Right renal pelvis (tissue), 4 donors: ENCODE measurements around the gene DRD4. TPM values are rescaled to one million over a fixed set of nuclear protein-coding genes. Genes with fewer than 3 reads are reported as not detected.
"Not testable (repeated sequence)": the region's sequence is repeated elsewhere in the genome, so short reads cannot be mapped to it uniquely, and the experiment has no call there.

Experiments used
- DNase-seq, 4 donors: peaks; one replicate each; pipeline ENCODE4 v3.0.0-alpha.2; 2013; ENCODE audit warnings: low read depth in 4 of 4, low spot score in 3 of 4, missing footprints in 1 of 4
- polyA plus RNA-seq, 4 donors: library from polyadenylated mRNA; unstranded; fragments of 120-200 nt; gene quantifications; one replicate each; pipeline ENCODE4 v1.2.1, GENCODE V29; 2013; ENCODE audit not compliant: insufficient read length in 4 of 4

Gene DRD4
- polyA plus RNA-seq, 4 donors: 1.7 to 5.7 (median 2.1) TPM

GRCh38 chr11:665704-666281 is 28.7 kb downstream of the DRD4 start:
- DNase-seq: no peak

- DNase-seq: no peak
Observed at GRCh38 chr11:673866-674265, 36.8 kb downstream of the DRD4 start.

- DNase-seq: no peak
Observed at GRCh38 chr11:674406-674805, 37.3 kb downstream of the DRD4 start.

GRCh38 chr11:678297-678696 is 41.2 kb downstream of the DRD4 start:
- no peak for DNase-seq

GRCh38 chr11:679271-680207 is 42.5 kb downstream of the DRD4 start:
- DNase-seq: no peak

GRCh38 chr11:680476-680875 is 43.4 kb downstream of the DRD4 start:
- no peak for DNase-seq

GRCh38 chr11:680970-681369 is 43.9 kb downstream of the DRD4 start:
- no peak for DNase-seq

GRCh38 chr11:686451-687243 is 49.6 kb downstream of the DRD4 start:
- no peak for DNase-seq

GRCh38 chr11:687751-688150 is 50.7 kb downstream of the DRD4 start:
- no peak for DNase-seq

- DNase-seq: no peak
Observed at GRCh38 chr11:688681-689080, 51.6 kb downstream of the DRD4 start.

GRCh38 chr11:689625-690024 is 52.6 kb downstream of the DRD4 start:
- DNase-seq: no peak

GRCh38 chr11:690244-690643 is 53.2 kb downstream of the DRD4 start:
- DNase-seq: not testable (repeated sequence)

Other genes with a start within 250 kb of the DRD4 start
- 1 to 10 TPM; 4.0 to 7.4 (median 5.2) TPM for gene PKP3, start 243.1 kb upstream of the DRD4 start, polyA plus RNA-seq
- 10 to 100 TPM; 33.4 to 64.4 (median 36.7) TPM for gene SIGIRR, start 222.3 kb upstream of the DRD4 start, polyA plus RNA-seq
- 10 to 100 TPM in 1 of 4 donors, 1 to 10 TPM in 3; 7.8 to 12.7 (median 9.6) TPM for gene ANO9, start 195.3 kb upstream of the DRD4 start, polyA plus RNA-seq
- 10 to 100 TPM; 30.1 to 41.4 (median 32.5) TPM for gene PTDSS2, start 187.0 kb upstream of the DRD4 start, polyA plus RNA-seq
- gene RNH1, start 130.0 kb upstream of the DRD4 start, polyA plus RNA-seq: 100 to 1,000 TPM in 1 of 4 donors, 10 to 100 TPM in 3; 80.9 to 120 (median 86.6) TPM
- 10 to 100 TPM; 39.5 to 57.2 (median 41.2) TPM for gene HRAS, start 101.7 kb upstream of the DRD4 start, polyA plus RNA-seq
- gene LRRC56, start 99.7 kb upstream of the DRD4 start, polyA plus RNA-seq: 1 to 10 TPM; 3.3 to 5.2 (median 4.1) TPM
- 1 to 10 TPM; 2.8 to 5.9 (median 3.6) TPM for gene LMNTD2, start 76.5 kb upstream of the DRD4 start, polyA plus RNA-seq
- 10 to 100 TPM; 42.7 to 68.7 (median 45.2) TPM for gene RASSF7, start 76.3 kb upstream of the DRD4 start, polyA plus RNA-seq
- gene PHRF1, start 60.8 kb upstream of the DRD4 start, polyA plus RNA-seq: 10 to 100 TPM; 21.1 to 27.4 (median 21.9) TPM
- 10 to 100 TPM in 1 of 4 donors, 1 to 10 TPM in 3; 8.1 to 12.4 (median 8.4) TPM for gene IRF7, start 21.3 kb upstream of the DRD4 start, polyA plus RNA-seq
- 10 to 100 TPM; 31.8 to 49.2 (median 42.9) TPM for gene CDHR5, start 12.3 kb upstream of the DRD4 start, polyA plus RNA-seq
- 1 to 10 TPM; 1.2 to 3.5 (median 1.9) TPM for gene SCT, start 10.1 kb upstream of the DRD4 start, polyA plus RNA-seq
- gene DEAF1, start 58.0 kb downstream of the DRD4 start, polyA plus RNA-seq: 10 to 100 TPM; 36.3 to 55.9 (median 46.3) TPM
- 10 to 100 TPM; 37.4 to 45.2 (median 42.2) TPM for gene TMEM80, start 58.5 kb downstream of the DRD4 start, polyA plus RNA-seq
- 100 to 1,000 TPM in 3 of 4 donors, 10 to 100 TPM in 1; 94.5 to 147 (median 112) TPM for gene EPS8L2, start 69.0 kb downstream of the DRD4 start, polyA plus RNA-seq
- gene TALDO1, start 110.2 kb downstream of the DRD4 start, polyA plus RNA-seq: 100 to 1,000 TPM; 132 to 146 (median 135) TPM
- gene GATD1, start 140.2 kb downstream of the DRD4 start, polyA plus RNA-seq: 10 to 100 TPM; 70.9 to 97.2 (median 74.7) TPM
- under 1 TPM; 0.36 to 0.96 (median 0.54) TPM for gene CEND1, start 152.8 kb downstream of the DRD4 start, polyA plus RNA-seq
- 10 to 100 TPM; 14.3 to 19.3 (median 14.7) TPM for gene SLC25A22, start 161.0 kb downstream of the DRD4 start, polyA plus RNA-seq
- gene PIDD1, start 168.0 kb downstream of the DRD4 start, polyA plus RNA-seq: 10 to 100 TPM in 1 of 4 donors, 1 to 10 TPM in 3; 7.5 to 14.9 (median 8.7) TPM
- gene RPLP2, start 172.7 kb downstream of the DRD4 start, polyA plus RNA-seq: 1,000 to 10,000 TPM in 2 of 4 donors, 100 to 1,000 TPM in 2; 857 to 1,329 (median 1,011) TPM
- gene PNPLA2, start 181.6 kb downstream of the DRD4 start, polyA plus RNA-seq: 10 to 100 TPM; 49.8 to 83.4 (median 57.7) TPM
- 10 to 100 TPM; 11.5 to 20.7 (median 13.0) TPM for gene CRACR2B, start 190.7 kb downstream of the DRD4 start, polyA plus RNA-seq
- 100 to 1,000 TPM; 194 to 242 (median 203) TPM for gene CD151, start 195.7 kb downstream of the DRD4 start, polyA plus RNA-seq
- 100 to 1,000 TPM in 3 of 4 donors, 10 to 100 TPM in 1; 94.4 to 125 (median 106) TPM for gene POLR2L, start 205.3 kb downstream of the DRD4 start, polyA plus RNA-seq
- 10 to 100 TPM; 63.9 to 92.2 (median 72.2) TPM for gene TSPAN4, start 205.6 kb downstream of the DRD4 start, polyA plus RNA-seq